ENCODE results near the gene CITED1.

- TF ChIP-seq CTCF (IDR thresholded peaks at IDR 0.05; ENCODE audit: extremely low read depth in 1 of 2, insufficient read depth in 1 of 2, low read depth in 1 of 2, low read length in 2 of 2) (no peak), POLR2A (IDR thresholded peaks at IDR 0.05; ENCODE audit: low read depth, low read length) (no peak), POLR2AphosphoS5 (IDR thresholded peaks at IDR 0.05; ENCODE audit: insufficient read depth, low read depth, low read length) (no peak), MAX (IDR thresholded peaks at IDR 0.05; ENCODE audit: insufficient read depth, insufficient read length) (no peak), EZH2 (IDR thresholded peaks at IDR 0.05; ENCODE audit: borderline replicate concordance, low read depth, low read length, severe bottlenecking) (no peak), MYC (IDR thresholded peaks at IDR 0.05; ENCODE audit: low read depth, low read length) (no peak), GATA2 (IDR thresholded peaks at IDR 0.05; ENCODE audit: insufficient read depth, insufficient read length, low read depth, low read length) (no peak), FOS (IDR thresholded peaks at IDR 0.05; ENCODE audit: borderline replicate concordance, insufficient read depth, low read length) (no peak)
Measured at GRCh38 chrX:72346302-72346949, 40.7 kb upstream of the CITED1 start.
